ENCODE measurements around the gene CAPN8.

Gene CAPN8

GRCh38 chr1:223557130-223557475 lies 108.4 kb downstream of the CAPN8 start:
- H3K27ac ChIP-seq = no peak overlapping the region
- no peak for TF ChIP-seq CTCF (conservative IDR thresholded peaks at IDR 0.05; ENCODE audit: low read depth)
- ChIA-PET CTCF (interaction anchor here (0.6 to 1.8 kb wide), 10 partner anchors 53 to 1350 kb away, joined by 3 to 16 read pairs (median 3); partner anchors contain the start of gene CAPN8), POLR2A (ENCODE audit: low non-redundant PET) (no interaction called here)
- DNase-seq (ENCODE audit: low spot score) = no peak

- DNase-seq (ENCODE audit: low spot score) = peak; percentile 36
- POLR2A ChIA-PET (ENCODE audit: low non-redundant PET) = no interaction called here
- CTCF ChIA-PET = interaction anchor here (0.6 to 1.8 kb wide), 13 partner anchors 24 to 545 kb away, joined by 3 to 16 read pairs (median 3); partner anchors contain the start of gene CAPN8
- H3K27ac ChIP-seq = no peak overlapping the region
- no peak; the same call in 1 of the 2 replicates for TF ChIP-seq CTCF (conservative IDR thresholded peaks at IDR 0.05; ENCODE audit: low read depth)
Observed at GRCh38 chr1:223556414-223557129, 108.9 kb downstream of the CAPN8 start.

- TF ChIP-seq CTCF (conservative IDR thresholded peaks at IDR 0.05; ENCODE audit: low read depth) = no peak
- ChIA-PET CTCF (no interaction called here), POLR2A (ENCODE audit: low non-redundant PET) (no interaction called here)
- no peak overlapping the region for H3K27ac ChIP-seq
- no peak for DNase-seq (ENCODE audit: low spot score)
Observed at GRCh38 chr1:223553957-223554356, 111.5 kb downstream of the CAPN8 start.

- H3K27ac ChIP-seq = no peak overlapping the region
- no peak for DNase-seq (ENCODE audit: low spot score)
- CTCF ChIA-PET = no interaction called here
- TF ChIP-seq CTCF (conservative IDR thresholded peaks at IDR 0.05; ENCODE audit: low read depth) = no peak
- POLR2A ChIA-PET (ENCODE audit: low non-redundant PET) = no interaction called here
Observed at GRCh38 chr1:223551610-223552009, 113.9 kb downstream of the CAPN8 start.

- no peak overlapping the region for H3K27ac ChIP-seq
- no peak for TF ChIP-seq CTCF (conservative IDR thresholded peaks at IDR 0.05; ENCODE audit: low read depth)
- CTCF ChIA-PET = interaction anchor here (0.6 kb wide), 1 partner anchor 36 kb away, joined by 3 read pairs; no protein-coding TSS in a partner anchor
- POLR2A ChIA-PET (ENCODE audit: low non-redundant PET) = no interaction called here
- DNase-seq (ENCODE audit: low spot score) = no peak
Observed at GRCh38 chr1:223549740-223550139, 115.8 kb downstream of the CAPN8 start.

GRCh38 chr1:223547316-223548114 lies 118.0 kb downstream of the CAPN8 start:
- POLR2A ChIA-PET (ENCODE audit: low non-redundant PET) = no interaction called here
- CTCF ChIA-PET = no interaction called here

More at GRCh38 chr1:223547316-223548114, 118.0 kb downstream of the CAPN8 start:
- no peak for DNase-seq (ENCODE audit: low spot score)
- no peak for TF ChIP-seq CTCF (conservative IDR thresholded peaks at IDR 0.05; ENCODE audit: low read depth)
- no peak overlapping the region for H3K27ac ChIP-seq

All from RWPE1 (cell line).